Activated CD8-positive, alpha-beta memory T cell treated with anti-CD3 and anti-CD28 coated beads for 4 hours (primary cell): Measurements from ENCODE around the gene FNIP1.
"Not testable (repeated sequence)": the region's sequence is repeated elsewhere in the genome, so short reads cannot be mapped to it uniquely, and the experiment has no call there.

Source experiments
- DNase-seq, 2 donors: peaks; one replicate each; pipeline ENCODE4 v3.0.0-alpha.2; 2020; ENCODE audit warnings: low read depth in 2 of 2

The FNIP1 gene

DNA sequence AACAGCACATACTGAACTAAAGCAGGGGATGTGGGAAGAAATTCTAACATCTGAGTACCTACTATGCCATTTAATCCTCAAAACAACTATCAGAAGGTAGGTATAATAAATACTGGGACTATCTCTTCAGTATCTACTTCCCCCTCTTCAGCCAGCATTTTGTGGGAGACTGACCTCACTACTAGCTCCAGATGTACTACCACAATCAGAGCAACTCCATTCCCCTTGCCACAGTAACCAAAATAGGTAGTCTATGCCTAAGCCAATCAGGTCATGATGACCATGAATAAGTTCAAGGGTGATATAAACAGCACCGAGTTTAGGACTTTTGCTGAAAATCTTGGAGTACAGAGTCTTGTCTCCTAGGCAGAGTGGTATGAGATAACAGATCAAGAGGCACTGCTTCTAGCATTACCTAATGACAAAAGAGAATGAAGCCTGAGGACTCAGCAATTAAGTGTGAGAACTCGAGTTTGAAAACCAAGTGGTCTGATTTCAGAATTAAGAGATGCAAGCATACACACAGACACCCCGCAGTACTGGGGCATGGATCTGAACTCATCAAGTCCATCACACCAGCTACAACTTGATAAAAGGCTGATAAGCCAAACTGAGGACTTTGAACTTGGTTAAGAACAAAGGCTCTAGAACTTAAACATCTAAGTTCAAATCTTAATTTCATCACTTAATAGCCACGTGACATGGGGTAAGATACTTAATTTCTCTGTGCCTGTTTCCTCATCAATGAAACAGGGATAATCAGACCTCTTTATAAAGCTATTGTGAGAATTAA lies 9.7 kb downstream of the FNIP1 start:
- DNase-seq, result no peak

DNA sequence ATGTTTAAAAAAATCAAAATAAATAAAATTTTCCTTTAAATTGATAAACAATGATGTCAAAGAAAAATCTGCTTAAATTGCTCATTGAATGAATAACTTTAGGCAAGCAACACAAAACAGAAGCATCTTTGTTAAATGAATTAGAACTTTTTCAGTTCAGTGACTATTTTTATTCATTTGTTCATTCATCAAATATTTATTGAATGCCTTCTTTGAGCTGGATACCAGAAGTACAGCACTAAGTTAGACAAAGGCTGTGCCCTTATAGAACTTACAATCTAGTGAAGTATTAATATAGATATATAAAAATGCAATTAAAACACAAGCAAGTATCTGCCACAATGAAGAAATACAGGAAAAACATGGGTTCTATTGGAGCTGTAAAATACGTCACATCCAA lies 10.8 kb downstream of the FNIP1 start:
- no peak for DNase-seq

DNA sequence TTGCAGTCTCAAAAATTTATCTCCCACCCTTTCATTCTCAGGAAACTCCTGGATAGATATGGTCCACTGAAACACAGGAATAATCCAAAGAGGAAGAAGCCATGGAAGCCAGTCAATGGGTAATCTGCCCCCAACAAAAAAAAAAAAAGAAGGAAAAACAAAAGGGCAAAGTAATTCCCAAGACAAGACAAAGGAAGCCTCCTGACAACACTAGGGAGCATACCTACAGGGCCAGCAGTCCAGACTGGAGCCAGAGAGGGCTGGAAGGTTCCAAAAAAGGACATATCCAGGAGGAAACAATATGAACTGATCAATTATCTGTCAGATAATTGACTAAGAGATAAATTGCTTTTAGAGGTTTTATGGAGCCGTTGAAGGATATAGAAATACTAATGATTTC lies 12.9 kb downstream of the FNIP1 start:
- DNase-seq, result no peak

DNA sequence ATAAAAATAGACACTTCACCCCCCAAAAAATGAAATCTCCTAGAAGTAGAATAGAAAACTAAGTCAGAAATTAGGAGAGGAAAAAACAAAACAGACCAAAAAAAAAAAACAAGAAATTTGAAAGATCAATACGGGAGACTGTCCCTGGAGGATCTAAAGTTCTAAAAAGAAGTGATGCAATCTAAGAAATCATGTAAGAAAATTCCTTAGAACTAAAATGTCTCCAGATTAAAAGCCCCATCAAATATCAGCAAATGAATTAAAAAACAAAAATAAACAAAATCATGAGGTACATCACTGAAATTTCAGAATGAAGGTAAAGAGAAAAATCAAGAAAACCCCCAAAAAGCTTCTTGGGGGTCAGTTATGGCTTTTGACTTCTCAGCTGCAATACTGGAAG lies 13.5 kb downstream of the FNIP1 start:
- no peak for DNase-seq

DNA sequence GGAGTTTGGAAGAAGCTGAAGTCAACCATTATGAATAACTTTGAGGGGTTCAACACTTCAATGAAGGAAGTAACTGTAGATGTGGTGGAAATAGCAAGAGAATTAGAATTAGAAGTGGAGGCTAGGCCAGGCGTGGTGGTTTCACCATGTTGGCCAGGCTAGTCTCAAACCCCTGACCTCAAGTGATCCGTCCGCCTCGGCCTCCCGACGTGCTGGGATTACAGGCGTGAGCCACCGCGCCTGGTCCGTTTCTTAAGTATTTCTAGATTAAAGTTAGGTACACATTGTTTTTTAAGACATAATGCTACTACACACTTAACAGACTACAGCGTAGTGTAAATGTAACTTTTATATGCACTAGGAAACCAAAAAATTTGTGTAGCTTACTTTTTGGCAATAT lies 14.1 kb downstream of the FNIP1 start:
- DNase-seq, result no peak

DNA sequence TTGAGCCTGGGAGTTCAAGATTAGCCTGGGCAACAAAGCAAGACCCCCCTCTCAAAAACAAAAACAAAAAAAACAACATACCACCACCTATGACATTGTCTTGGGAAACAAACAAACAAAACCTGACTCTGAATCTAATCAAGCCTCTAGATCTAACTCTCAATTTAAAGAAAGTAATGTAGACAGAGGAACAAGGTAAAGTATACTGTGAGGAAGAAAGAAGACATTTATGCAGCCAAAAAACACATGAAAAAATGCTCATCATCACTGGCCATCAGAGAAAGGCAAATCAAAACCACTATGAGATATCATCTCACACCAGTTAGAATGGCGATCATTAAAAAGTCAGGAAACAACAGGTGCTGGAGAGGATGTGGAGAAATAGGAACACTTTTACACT lies 18.7 kb downstream of the FNIP1 start:
- DNase-seq, result not testable (repeated sequence)

DNA sequence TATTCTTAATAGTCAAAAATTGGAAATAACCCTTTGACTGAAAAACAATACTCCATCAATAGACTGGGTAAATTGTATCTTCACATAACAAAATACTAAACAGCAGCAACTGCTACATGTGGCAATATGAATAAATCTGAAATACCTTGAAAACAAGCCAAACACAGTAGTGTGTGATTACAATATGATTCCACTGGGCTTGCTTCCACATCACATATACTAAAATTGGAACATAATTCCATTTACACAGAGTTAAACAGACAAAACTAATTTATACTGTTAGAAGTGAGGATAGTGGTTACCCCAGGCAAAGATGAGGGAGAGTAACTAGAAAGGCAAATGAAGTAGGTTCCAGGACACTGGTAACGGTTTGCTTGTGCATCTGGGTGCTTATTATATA lies 20.4 kb downstream of the FNIP1 start:
- DNase-seq, result no peak

DNA sequence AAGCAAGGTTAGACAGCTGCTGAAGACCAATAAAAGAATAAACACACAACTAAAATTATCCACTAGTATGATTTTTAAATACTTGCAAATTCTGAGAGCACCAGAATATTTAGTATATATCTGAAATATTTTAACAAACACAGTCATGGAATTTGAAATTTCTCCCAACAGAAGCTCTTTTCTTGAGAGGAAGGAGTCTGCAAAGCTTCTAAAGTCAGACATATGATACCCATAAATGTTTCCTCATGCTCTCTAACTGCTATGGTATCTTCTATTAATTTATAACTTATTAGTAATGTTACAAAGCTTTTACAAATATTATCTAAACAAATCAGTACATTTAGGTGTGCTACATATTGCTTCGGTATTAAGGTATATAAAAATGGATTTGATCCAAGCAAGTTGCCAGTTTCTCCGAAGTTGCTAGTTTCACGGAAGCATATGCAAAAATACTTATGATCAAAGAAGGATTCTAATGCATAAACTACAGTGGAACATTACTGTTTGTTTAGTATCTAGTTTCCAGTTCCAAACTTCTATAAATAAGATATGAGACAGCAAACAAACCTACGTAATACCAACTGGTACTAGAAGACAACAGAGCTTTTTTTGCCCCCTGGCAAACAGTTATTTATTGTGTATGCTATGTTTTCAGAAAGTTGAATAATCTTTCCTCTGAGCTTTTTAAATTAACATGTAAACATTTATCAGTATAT lies 22.0 kb downstream of the FNIP1 start:
- no peak for DNase-seq

DNA sequence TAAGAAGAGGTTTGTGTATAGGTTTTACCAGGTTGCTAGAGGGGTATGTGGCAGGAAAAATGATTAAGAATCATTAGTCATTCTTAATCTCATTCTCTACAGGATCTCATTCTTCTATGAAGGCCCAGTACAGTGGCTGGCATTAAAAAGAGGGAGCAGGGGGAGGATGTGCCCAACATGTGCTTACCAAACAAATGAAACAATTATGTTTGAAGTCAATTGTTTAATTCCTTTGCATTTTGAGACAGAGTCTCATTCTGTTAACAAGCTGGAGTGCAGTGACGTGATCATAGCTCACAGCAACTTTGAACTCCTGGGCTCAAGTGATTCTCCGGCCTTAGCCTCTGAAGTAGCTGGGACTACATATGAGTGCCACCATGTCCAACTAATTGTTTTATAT lies 23.0 kb downstream of the FNIP1 start:
- DNase-seq, result no peak

DNA sequence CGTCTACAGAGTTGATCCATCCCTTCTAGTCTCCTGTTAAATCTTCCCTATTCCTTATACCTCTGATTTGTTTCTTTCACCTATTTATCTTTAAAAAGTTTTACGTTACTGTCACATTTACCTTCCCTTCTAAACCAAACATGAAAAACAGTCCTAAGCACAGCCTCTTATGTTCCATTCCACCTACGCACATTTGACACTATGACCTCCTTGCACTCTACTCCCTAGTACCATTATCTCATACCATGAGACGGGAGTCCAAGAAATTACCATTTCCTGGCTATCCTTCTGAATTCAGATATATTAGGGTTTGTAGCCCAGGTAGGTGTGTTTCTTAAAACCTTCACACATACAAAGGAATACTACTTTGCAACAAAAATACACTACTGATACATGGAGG lies 25.1 kb downstream of the FNIP1 start:
- DNase-seq, result no peak

DNA sequence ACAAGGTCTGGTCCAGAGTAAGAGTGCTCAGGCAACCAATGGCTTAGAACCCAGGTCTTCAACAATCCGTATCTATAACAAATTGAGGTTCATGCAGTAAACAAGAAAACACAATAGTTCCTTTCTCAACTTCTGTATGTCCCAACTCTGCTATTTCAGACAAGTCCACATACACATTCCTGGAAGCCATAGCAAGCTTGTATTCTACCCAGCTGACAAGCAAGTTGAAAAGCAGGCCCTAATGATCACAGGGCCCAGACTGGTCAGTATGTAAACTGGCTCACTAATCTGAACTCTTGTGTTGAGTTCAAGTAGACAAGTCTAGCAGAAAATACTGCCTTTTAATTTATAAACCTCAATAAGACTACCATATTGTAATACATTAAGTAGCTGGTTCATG lies 26.9 kb downstream of the FNIP1 start:
- DNase-seq, result no peak

DNA sequence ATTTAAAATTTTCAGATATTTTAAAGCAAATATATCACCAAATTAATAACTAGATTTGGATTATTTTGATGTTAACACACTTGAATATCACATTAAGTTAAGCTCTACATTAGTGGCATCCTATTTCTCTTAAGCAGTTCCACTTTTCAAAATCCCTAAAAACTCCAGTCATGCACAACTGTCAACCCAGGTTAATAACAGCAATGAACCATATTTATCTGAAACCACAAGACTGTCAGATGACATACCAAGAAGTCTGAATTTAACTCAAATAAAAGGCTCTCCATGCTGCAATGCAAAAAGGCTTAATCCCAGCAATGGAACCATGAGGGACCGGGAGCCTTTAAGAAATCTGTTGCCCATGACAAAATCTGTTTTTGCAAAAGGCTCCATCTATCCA lies 27.5 kb downstream of the FNIP1 start:
- no peak for DNase-seq

DNA sequence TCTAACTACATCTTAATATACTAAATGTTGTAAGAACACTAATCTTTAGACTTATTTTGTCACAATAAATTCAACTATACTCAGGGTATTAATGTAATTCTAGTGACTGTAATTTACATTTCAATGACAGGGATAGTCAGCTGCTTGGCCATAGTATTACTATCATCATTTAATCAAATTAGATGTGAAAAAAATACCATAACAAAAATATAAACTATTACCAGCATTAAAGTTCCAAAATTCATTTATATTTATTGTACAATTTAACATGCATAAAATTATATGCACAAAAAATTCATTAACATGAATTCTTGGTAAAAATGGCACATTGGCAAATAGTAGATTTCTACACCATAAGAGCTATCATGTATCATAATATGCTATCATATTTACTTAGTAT lies 28.9 kb downstream of the FNIP1 start:
- no peak for DNase-seq

DNA sequence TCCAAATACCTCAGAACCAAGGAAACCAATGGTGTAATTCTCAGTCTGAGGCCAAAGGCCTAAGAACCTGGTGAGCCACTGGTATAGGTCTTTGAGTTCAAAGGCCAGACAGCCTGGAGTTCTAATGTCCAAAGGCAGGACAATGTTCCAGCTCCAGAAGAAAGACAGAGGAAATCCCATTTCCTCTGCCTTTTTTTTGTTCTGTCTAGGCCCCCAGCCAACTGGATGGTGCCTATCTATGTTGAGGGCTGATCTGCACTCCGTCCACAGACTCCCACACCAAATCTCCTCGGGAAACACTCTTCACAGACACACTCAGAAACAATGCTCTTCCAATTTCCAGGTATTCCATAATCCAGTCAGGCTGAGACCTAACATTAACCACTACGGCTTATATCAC lies 30.1 kb downstream of the FNIP1 start:
- DNase-seq, result no peak

DNA sequence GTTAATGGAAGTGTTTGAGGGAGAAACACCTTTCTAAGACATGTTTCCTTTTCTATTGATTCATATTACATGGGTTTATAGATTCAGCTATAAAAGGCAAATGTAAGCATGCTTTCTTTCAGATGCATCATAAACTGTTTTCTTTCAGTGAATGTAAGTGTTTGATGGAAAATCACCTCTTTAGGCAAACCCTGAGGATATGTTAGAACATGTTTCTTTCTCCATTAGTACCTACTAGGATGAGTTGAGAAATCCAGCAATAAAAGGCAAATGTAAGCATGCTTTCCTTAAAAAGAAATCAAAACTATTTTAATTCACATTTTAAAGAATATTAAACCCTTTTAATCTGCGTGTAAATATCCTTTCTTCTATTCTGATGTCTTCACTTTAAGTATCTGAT lies 31.6 kb downstream of the FNIP1 start:
- DNase-seq, result no peak

DNA sequence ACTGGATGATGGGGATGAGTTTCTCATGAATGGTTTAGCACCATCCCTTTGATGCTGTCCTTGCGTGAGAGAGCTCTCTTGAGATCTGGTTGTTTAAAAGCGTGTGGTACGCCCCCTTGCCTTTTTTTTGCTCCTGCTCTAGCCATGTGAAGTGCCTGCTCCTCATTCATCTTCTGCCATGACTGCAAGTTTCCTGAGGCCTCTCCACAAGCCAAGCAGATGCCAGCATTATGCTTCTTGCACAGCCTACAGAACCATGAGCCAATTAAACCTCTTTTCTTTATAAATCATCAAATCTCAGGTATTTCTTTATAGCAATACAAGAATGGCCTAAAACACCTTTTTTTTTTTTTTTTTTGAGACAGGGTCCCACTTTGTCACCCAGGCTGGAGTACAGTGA lies 32.8 kb downstream of the FNIP1 start:
- no peak for DNase-seq

DNA sequence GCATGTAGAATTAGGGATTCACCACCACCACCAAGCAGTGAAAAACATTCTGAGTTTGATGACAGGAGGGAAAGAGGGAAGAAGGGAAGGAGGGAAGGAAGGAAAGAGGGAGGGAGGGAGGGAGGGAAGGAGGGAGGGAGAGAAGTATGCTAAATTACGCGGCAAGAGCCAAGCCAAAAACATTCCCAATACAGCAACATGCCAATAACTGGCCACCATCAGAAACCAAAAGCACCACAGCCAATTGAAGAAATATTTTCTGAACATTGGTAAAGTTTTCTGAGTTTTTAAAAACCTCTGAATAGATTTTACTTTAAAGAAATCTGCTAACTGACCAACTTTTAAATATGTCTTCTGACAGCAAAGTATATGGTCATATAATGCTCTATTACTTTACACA lies 36.0 kb downstream of the FNIP1 start:
- DNase-seq, result no peak

DNA sequence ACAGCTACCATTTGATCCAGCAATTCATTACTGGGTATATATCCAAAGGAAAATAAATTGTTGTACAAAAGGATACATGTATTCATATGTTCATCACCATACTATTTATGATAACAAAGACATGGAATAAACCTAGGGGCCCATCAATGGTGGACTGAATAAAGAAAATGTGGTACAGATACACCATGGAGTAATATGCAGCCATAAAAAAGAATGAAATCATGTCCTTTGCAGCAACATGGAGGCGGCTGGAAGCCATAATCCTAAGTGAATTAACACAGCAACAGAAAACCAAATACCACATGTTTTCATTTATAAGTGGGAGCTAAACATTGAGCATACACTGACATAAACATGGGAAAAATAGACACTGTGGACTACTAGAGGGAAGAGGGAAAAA lies 37.1 kb downstream of the FNIP1 start:
- DNase-seq, result no peak

DNA sequence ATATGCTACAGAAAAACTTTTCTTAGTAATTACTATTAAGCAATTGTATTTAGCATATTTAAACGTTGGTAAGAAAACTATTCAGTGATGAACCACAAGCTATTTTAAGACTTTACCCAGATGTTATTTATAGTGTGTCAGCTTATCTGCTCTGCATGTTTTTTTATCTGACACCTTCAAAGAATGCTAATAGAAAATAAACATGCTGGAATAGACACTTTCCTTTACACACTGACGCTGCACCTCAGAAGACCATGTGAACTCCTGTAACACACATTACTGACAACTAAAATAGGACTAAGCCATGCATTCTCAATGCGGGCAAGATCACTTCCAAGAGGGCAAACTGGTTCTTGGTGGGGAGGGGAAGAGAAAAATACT lies 38.3 kb downstream of the FNIP1 start:
- DNase-seq, result no peak

DNA sequence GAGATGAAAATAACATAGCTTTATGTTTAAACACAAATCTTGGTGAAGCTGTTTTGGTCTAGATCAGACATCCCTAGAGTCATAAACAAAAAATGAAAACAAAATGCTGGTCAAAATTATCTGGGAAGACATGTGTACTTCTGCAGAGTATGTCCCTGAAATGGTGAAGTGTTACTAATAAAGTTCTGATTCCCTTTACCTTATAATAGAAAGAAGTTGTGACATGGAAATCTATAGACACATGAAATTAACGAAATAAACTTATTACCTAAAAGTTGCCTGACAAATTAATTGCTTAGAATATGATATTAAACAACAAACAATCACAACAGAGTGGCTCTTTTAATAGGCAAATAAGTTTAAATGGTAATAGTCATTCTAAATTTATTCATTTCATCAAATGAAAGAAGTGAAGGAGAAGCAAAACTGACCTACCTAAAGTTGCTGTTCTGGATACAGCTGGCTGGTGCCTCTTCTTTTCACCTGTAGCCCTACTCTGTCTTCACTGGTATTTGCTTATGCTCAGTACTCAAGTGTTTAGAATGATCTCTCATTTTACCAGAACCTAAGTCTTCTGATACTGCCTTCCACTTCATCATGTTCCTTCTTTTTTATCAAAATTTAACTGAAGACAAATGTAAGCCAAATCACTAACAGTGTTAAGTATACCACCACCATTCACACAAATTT lies 38.8 kb downstream of the FNIP1 start:
- DNase-seq, result no peak

DNA sequence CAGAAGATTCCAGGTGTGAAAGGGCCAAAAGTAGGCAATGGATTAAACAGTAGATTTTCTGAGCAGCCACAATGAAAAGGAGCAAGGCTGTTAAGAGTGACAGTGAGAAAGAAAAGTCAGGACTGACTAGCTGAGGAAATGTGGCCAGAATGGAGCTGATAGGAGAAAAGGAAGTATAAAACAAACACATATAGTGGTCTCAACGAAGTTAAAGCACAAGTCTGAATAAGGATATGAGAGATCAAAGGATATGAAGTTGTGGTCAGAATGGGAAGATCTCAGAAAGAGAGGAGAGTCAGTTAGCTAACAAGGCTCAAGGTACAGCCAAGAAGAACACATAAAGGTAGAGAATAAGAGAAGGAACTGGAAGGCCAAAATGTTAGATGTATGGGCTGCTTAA lies 39.9 kb downstream of the FNIP1 start:
- no peak for DNase-seq

DNA sequence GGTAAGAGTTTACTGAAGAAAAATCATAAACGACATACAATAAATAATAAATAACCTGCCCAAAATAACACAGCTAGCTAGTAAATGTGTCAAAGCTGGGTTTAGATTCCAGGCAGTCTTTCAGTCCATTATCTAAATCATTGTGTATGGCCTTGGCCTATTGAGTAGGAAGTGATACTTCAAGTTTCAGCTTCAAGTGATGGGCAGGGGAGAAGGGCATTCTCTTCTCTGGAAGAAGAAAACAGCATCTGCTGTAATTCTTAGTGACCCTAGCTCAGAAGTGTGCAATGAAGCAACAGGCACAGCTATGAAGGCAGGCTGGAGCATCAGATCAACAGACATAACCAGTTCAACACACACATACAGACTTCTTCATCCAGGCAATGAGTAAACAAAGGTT lies 42.5 kb downstream of the FNIP1 start:
- no peak for DNase-seq

DNA sequence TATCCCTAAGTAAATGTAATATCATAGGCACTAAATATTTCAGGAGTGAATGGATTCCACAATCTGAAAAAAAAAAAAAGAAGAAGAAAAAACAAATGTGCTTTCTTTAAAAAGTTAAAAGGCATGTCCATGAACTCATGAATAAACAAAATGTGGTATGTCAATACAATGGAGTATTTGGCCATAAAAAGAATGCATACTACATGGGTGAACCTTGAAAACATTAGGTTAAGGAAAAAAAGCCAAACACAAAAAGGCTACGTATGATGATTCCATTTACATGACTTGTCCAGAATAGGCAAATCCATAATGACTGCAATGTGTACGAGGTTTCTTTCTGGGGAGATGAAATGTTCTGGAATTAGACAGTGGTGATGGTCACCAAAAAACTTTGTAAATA lies 45.3 kb downstream of the FNIP1 start:
- no peak for DNase-seq
